NCI-H2196 (cell line): Measurements from ENCODE around the gene NKTR.

Source experiments
- DNase-seq: peaks from one replicate; lab custom pipeline; 2025; ENCODE audit not compliant: unreplicated experiment; lab: John Stamatoyannopoulos, UW

NKTR gene

DNA sequence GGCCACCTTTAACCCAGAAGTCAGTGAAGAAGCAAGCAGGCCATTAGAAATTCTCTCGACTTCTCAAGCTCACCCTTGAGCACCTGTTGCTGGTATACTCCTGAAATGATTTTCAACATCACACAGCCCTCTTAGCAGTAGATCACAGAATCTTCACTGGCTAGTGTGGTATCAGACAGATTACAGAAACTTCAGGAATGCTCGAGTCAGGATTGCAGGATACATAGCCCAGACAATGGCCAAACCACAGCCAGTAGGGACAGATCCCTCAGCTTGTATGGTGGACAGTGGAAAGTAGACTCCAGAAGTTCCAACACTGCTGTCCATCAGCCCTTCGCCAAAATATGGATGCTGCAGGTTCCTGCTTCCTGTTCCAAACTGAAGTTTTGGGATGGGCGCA is 80.3 kb downstream of the NKTR start:
- no peak for DNase-seq

DNA sequence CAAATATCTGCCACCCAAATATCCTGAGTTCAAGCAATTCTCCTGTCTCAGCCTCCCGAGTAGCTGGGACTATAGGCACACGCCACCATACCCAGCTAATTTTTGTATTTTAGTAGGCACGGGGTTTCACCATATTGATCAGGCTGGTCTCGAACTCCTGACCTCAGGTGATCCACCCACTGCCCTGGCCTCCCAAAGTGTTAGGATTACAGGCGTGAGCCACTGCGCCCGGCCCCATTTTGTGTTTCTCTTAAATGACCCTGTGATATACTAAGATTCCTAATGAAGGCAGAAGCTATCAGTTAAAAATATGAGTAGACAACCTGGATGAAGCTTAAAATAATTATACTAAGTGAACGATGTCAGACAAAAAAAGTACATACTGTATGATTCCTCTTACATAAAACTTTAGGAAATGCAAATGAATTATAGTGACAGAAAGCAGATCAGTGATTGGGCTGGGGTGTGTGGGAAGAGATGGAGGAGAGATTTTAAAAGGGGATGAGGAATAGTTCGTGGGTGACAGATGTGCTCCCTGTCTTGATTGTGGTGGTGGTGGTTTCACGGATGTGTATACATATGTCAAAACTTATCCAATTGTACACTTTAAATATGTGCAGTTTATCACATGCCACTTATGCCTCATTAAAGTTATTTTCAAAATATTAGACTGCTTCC is 81.0 kb downstream of the NKTR start:
- DNase-seq: no peak

DNA sequence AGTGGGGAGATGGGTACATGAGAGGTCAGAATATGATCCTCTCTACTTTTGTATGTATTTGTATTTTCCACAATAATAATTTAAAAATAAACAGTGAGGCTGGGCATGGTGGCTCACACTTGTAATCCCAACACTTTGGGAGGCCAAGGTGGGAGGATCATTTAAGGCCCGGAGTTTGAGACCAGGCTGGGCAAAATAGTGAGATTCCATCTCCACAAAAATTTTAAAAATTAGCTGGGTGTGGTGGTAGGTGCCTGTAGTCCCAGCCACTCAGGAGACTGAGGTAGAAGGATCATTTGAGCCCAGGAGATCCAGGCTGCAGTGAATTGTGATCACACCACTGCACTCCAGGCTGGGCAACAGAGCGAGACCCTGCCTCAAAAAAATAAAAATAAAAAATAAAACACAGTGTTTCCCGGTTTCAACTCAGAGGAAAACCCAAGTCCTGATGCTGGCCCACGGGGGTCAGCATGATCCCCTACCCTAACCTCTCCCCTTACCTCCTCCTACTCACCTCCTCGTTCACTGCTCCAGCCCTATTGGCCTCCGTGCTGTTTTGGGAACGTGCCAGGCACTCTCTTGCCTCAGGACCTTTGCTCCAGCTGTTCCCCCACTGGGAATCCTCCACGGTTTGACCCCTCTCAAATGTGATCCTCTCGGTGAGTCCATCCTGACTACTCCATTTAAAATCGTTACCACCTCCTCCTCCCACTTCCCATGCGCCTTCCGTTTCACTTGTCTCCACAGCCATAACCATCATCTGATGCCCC is 82.0 kb downstream of the NKTR start:
- DNase-seq: no peak

DNA sequence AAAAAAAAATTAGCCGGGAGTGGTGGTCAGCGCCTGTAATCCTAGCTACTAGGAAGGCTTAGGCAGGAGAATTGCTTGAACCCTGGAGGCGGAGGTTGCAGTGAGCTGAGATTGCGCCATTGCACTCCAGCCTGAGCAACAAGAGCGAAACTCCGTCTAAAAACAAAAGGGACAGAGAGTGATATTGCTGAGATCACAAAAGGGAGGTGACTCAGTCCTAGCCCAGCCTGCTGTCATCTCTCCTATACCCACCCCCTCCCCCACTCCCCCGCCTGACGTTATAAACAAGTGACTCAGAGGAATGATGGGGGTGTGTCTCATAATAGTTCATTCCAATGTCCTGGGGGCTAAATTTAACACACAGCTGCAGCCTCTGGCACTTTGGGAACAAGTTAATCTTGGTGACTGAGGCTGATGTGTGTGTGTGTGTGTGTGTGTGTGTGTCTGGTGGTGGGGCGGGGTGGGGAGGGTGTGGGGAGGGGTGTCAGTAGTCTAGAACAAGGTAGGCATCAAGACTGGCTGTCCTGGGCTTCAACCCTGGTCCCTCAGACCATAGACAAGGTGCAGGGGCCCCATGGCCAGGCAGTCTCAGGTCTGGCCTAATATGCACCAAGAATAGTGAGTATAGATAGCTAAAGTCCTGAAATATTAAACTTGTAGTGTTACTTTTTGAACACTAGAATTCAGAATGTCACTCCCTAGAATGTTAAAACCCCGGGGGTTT is 83.6 kb downstream of the NKTR start:
- no peak for DNase-seq

DNA sequence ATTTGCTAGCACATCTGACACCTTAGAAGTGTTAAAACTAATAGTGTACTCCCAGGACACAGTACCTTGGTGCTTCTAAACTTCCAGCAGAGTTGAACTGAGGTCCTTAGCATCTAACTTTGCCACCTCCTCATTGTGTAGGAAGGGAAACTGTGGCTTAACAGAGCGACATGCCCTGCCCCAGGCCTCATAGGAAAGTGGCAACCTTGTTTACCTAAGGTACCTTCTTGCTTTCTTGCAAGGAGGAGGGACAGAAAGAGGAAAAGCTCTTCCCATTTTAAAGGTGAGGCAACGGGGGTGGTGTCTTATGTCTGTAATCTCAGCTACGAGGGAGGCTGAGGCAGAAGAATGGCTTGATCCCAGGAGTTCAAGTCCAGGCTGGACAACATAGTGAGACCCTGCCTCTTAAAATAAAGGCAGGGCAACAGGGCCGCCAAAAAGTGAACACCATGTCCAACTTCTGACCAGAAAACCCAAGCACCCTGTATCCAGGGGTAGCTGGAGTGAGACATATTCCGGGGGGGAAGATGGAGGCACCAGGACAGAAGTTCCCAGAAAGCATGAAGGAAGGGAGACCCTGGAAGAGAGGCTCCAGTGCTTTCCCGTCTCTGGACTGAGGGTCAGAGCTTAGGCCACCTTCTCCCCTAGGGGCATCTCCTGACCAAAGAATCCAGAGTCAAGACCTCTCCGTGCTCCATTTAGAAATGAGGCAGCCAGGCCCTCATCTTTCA is 84.3 kb downstream of the NKTR start:
- no peak for DNase-seq

DNA sequence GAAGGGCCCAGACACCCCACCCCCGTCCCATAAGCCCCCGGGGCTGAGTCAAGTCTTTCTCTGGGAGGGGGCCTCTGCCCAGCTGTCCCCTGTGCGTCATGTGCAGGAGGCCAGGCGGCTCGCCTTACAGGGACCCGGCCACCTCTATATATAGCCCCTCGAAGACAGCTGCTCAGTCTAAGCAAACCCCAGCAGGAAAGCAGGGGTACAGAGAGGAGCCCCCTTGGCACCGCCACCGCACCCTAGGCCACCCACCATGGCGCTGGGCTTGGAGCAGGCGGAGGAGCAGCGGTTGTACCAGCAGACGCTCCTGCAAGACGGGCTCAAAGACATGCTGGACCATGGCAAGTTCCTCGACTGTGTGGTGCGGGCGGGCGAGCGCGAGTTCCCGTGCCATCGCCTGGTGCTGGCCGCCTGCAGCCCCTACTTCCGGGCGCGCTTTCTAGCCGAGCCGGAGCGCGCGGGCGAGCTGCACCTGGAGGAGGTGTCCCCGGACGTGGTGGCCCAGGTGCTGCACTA is 84.9 kb downstream of the NKTR start, which contains the start of gene KLHL40:
Gene KLHL40, plus strand, starts transcription at position 175 of the 519 bp plus-strand sequence. Its CDS starts 82 bp downstream, at position 257.
- no peak for DNase-seq

DNA sequence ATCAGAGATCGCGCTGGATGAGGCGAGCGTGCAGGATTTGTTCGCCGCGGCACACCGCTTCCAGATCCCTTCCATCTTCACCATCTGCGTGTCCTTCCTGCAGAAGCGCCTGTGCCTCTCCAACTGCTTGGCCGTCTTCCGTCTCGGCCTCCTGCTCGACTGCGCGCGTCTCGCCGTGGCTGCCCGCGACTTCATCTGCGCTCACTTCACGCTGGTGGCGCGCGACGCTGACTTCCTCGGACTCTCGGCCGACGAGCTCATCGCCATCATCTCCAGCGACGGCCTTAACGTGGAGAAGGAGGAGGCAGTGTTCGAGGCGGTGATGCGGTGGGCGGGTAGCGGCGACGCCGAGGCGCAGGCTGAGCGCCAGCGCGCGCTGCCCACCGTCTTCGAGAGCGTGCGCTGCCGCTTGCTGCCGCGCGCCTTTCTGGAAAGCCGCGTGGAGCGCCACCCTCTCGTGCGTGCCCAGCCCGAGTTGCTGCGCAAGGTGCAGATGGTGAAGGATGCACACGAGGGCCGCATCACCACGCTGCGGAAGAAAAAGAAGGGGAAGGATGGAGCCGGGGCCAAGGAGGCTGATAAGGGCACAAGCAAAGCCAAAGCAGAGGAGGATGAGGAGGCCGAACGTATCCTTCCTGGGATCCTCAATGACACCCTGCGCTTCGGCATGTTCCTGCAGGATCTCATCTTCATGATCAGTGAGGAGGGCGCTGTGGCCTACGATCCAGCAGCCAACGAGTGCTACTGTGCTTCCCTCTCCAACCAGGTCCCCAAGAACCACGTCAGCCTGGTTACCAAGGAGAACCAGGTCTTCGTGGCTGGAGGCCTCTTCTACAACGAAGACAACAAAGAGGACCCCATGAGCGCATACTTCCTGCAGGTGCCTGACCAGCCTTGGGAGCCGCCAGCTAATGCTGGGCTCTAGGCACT is 85.7 kb downstream of the NKTR start:
- no peak for DNase-seq

DNA sequence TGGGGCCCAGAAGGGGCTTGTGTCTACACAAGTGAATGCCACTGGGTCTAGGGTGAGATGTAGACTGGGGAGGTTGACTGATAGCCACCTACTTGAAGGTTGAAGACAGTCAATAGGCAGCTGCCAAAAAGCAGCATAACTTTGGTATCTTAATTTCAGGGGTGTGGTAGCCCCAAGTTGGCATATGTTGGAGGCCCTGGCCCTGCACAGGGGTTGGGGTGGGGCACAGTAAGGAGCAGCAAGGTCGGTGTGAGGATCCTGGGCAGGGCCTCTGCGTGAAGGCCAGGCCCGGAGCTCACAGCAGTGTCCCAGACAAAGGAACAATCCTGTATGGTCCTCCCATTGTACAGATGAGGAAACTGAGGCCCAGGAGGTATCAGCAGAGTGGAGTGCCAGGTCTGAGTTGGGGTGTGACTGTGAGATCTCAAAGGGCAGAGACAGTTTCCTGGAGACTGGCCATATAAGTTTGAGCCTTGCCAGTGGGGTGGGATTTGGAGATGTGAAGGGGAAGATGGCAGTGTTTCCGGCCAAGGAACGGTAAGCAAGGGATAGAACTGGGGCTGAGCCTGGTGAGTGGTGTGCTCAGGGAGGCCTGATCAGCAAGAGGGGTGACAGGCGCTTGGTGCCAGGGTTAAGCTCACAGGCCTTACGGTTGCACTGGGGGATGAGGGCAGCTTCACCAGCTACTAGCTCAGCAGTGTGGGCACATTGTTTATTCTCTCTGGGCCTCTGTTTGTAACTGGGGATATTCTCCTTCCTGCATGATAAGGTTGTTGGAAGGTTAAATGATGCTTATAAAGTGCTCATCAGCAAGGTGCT is 86.6 kb downstream of the NKTR start:
- no peak for DNase-seq

DNA sequence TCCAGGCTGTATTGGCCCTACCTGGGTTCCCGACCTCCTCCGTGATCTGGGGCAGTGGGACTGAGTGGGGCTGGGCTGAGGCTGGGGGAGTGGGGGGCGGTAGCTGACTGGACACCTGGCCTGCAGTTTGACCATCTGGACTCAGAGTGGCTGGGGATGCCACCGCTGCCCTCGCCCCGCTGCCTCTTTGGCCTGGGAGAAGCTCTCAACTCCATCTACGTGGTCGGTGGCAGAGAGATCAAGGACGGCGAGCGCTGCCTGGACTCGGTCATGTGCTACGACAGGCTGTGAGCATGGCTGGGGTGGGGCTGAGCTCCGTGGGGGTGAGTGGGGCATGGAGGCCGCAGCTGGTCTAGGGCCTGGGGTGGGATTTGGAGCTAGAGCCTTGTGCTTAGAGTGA is 87.5 kb downstream of the NKTR start:
- DNase-seq: no peak

DNA sequence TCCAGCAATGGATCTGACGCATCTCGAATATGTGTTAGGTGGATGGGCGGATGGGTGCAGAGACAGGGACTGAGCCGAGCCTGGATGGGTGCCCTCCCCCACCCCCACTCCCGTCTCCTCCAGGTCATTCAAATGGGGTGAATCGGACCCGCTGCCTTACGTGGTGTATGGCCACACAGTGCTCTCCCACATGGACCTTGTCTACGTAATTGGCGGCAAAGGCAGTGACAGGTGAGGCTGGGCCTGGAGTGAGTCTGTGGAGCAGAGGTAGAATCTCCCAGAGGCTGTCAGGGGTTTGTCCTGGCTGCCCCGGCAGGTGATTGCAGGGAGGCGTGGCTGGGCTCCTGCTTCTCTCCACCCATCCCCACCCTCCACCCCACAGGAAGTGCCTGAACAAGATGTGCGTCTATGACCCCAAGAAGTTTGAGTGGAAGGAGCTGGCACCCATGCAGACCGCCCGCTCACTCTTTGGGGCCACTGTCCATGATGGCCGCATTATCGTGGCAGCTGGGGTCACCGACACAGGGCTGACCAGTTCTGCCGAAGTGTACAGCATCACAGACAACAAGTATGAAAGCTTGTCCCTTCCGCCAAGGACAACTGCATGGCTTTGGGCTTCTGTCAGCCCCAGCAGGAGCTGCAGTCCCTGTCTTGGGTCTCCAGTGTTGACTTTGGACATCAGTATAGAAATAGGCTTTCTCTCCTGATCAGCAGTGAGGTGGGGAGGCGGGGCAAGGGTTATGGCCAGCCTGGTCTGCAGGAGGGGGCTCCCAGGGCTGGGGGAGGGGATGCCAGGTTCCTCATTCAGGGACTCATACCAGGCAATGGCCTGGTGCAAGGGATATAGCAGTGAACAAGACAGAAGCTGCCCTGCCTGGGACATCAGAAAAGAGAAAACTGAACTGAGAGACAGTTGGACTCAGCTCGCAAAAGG is 88.3 kb downstream of the NKTR start:
- DNase-seq: no peak

DNA sequence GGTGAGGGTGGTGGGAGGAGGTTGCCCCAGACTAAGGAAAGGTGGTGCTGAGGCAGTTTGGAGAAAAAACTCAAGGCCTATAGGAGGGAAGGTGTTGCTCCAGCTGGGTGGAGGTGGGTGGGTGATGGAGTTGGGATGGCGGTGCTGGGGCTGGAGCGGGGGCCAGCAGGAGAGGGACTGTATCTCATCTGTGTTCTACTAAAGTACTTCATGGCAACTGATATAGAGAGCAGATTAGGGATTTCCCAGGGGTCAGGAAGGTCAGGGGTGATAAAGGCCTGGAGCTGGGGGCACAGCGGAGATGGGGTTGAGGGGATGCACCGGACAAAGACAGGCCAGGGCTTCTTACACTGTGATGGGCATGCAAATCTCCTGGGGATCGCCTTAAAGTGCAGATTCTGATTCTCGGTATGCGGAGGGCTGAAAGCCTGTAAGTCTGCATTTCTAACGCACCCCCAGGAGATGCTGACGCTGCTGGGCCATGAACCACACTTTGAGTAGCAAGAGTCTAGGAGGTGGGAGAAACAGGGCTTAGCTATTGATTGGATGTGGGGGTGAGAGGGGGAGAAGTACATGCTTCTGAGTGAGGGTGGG is 89.0 kb downstream of the NKTR start:
- no peak for DNase-seq

DNA sequence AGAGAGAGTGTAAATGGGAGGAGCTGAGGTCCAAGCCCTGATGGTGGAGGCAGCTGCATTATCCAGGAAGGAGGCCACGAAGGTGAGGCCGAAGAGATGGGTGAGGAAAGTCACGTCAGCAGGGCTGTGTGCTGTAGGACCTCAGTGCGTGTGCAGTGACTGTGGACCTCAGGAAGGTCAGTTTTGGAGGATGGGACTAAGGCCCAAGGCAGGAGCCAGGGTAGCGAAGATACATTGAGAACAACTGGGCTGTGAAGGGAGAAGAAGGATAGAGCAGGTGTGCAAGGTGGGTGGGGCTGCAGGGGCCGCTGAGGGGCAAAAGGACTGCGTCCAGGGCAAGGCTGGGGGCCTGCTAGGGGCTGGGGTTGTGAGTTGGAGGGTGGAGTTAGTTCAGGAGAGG is 89.7 kb downstream of the NKTR start:
- no peak for DNase-seq

DNA sequence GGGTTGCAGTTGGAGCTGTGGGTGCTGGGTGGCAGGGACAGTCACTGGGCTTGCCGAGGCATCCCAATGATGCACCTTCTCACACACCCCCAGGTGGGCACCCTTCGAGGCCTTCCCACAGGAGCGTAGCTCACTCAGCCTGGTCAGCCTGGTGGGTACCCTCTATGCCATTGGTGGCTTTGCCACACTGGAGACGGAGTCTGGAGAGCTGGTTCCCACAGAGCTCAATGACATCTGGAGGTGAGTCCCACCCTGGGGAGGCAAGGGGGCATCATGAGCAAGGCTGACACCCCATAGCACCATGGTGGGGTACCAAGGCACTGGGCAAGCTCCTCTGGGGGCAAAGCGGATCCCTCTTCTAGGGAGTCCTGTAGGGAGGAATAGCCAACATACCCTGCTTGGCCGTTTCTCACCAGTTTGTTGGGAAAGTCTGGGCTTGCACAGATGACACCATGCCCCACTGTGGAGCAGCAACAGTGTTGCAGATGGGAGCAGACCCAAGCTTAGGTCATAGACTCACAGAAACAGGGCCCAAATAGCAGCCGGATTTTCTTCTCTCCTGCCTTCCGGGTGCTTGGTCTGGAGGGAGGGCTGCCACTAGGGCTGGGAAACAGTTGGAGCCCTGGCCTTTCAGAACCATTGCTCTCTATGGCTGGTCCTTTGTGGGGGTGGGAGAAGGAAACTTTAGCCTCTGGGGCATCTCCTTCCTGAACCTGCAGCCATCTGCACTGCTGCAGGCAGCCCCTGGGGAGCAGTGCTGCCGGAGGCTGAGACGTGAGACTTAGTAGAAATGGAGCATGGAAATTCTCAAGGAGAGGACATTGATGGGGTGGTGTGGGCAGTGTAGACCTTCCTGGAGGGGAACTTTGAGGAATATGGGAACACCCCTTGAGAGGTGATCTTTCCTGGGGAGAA is 90.5 kb downstream of the NKTR start:
- no peak for DNase-seq

DNA sequence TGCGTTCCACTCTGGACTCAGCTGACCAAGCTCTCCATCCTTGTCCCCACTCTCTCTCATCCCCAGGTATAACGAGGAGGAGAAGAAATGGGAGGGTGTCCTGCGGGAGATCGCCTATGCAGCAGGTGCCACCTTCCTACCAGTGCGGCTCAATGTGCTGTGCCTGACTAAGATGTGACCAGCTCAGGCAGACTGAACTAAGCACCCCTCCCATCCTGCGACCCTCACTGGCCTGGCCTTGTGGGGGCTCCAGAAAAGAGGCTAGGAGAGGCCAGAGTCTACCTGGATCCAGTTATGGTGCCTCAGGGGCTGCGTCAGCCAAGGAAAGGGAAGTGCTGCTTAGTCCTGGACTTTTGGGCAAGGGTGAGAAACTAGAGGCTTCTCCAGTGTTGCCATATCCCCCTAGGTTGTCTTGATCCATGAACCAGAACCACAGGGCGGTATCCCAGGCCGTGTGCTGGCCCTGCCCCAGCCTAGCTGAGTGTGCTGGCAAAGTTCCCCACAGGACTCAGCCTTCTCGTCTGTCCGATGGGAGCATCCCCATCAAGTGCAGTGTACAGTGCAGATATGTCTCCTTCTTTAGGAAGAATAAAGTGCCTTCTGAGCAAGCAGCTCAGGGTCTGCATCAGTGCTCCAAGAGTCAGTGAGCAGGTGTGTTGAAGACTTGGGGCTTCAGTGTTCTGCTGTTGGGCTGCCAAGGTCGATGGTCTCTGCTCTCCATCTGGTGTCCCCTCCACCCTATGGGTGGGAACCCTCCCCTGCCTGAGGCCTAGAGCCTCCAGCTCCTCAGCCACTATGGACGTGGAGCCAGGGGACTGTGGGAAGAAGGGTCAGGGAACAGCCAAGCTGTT is 91.6 kb downstream of the NKTR start:
- no peak for DNase-seq

DNA sequence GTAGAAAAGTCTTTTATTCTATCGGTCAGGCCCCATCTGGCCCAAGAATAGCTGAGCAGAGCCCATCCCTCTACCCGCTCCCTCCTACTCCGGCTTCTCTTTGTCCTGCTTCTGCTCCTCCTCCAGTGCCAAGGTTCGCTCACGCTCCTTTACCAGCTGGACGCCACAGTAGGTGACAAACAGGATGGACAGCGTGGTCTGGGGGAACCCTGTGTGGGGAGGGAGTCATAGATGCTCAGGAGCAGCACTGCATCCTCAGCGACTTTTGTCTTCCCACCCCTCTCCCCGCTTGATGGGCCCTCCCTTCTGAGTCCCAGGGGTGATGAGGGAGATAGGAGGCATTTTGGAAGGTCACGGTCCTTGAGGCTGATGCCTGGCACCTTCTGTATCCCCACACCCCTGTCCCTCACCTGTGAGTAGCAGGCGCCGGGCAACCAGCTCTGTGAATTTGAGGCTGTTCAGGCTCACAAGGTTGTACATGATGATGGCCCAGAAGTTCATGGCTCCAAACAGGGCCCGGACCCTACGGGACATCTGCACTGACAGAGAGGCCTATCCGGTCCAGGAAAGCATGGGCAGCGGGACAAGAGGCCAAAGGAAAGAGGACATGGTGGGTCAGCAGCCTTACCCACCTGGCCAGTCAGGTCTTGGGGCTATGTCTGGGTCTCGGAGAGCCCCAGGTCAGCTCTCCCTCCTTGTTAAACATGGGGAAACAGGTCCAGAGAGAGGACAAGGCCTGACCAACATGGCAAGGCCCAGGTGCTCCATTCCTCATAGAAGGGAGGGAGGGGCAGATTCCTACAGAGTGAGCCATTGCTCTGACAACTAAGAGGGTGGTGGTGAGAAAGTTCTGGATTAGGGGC is 92.4 kb downstream of the NKTR start:
- DNase-seq: no peak
